DOHH2 (cell line): ENCODE measurements around the gene PRKAA1.

ENCODE experiments used
- H3F3A ChIP-seq: fragments of 200-600 bp; sonication (generic), shearing (Covaris generic); 2 replicates; pipeline ENCODE4 v1.6.0; 2016; ENCODE audit warnings: antibody characterized with exemption, mild to moderate bottlenecking; ENCODE audit not compliant: control insufficient read depth, insufficient read depth
- H3K27ac ChIP-seq: fragments of 200-600 bp; sonication (generic); 2 replicates; pipeline ENCODE4 v1.5.1; 2014; ENCODE audit warnings: low read depth, mild to moderate bottlenecking, low read length, moderate library complexity
- H3K27me3 ChIP-seq: fragments of 200-600 bp; sonication (generic); 2 replicates; pipeline ENCODE4 v1.6.1; 2014; ENCODE audit warnings: mild to moderate bottlenecking, low read length, mixed read lengths; ENCODE audit not compliant: control insufficient read depth
- H3K36me3 ChIP-seq: fragments of 200-600 bp; sonication (generic); 2 replicates; pipeline ENCODE4 v1.6.1; 2014; ENCODE audit warnings: mild to moderate bottlenecking, low read length, moderate library complexity, mixed read lengths; ENCODE audit not compliant: control insufficient read depth
- H3K4me1 ChIP-seq: fragments of 200-600 bp; sonication (generic); 2 replicates; pipeline ENCODE4 v1.6.1; 2014; ENCODE audit warnings: mild to moderate bottlenecking, low read length, mixed read lengths; ENCODE audit not compliant: control insufficient read depth
- H3K4me2 ChIP-seq: fragments of 200-600 bp; sonication (generic); 2 replicates; pipeline ENCODE4 v1.6.0; 2014; ENCODE audit warnings: mild to moderate bottlenecking, low read length, moderate library complexity
- H3K4me3 ChIP-seq: fragments of 200-600 bp; sonication (generic); 2 replicates; pipeline ENCODE4 v1.5.1; 2014; ENCODE audit warnings: mild to moderate bottlenecking, low read length, mixed read lengths
- H3K79me2 ChIP-seq: fragments of 200-600 bp; sonication (generic); 2 replicates; pipeline ENCODE4 v1.6.1; 2014; ENCODE audit warnings: mild to moderate bottlenecking, low read length, mixed read lengths; ENCODE audit not compliant: control insufficient read depth
- H3K9me2 ChIP-seq: fragments of 200-600 bp; sonication (generic); replicated peaks from 2 replicates; pipeline ENCODE4 v1.6.1; 2014; ENCODE audit warnings: mild to moderate bottlenecking, low read length, mixed read lengths; ENCODE audit not compliant: control insufficient read depth
- H3K9me3 ChIP-seq: fragments of 200-600 bp; sonication (generic); 2 replicates; pipeline ENCODE4 v1.6.1; 2014; ENCODE audit warnings: antibody characterized with exemption, low read length, mixed read lengths; ENCODE audit not compliant: control insufficient read depth, insufficient read depth
- H4K20me1 ChIP-seq: fragments of 200-600 bp; sonication (generic); 2 replicates; pipeline ENCODE4 v1.6.0; 2014; ENCODE audit warnings: low read depth, mild to moderate bottlenecking, antibody characterized with exemption, low read length, moderate library complexity; ENCODE audit not compliant: control insufficient read depth, insufficient read depth
- EZH2phosphoT487 ChIP-seq: fragments of 200-600 bp; sonication (generic); IDR thresholded peaks from 2 replicates; pipeline ENCODE4 v1.6.1; 2017; ENCODE audit warnings: borderline replicate concordance, mild to moderate bottlenecking, antibody characterized with exemption, low read length, moderate library complexity, mixed read lengths
- TF ChIP-seq, protein P1 (sequence below): fragments of 200-600 bp; sonication (generic); IDR thresholded peaks from one replicate; pipeline ENCODE4 v1.5.1; 2014; ENCODE audit warnings: antibody characterized with exemption, mild to moderate bottlenecking, low read depth, low read length; ENCODE audit not compliant: poor library complexity, severe bottlenecking

PRKAA1 gene

DNA sequence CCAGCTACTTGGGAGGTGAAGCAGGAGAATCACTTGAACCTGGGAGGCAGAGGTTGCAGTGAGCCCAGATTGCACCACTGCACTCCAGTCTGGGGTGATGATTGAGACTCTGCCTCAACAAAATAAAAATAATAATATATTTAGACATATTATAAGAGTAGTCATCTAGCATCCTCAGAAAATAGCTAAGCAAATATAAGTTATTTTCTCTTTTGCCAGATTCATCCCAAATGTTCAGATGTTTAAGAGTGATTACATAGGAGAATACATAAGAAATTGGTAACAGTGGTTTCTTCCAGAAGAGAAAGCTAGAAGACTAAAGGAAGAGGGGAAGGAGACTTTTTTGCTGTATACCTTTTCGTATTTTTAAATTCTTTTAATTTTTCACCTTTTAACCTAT lies 20.0 kb downstream of the PRKAA1 start:
- Histone ChIP-seq H3K79me2 (peaks cover 45% of the 10 kb centered on the region), H3K36me3 (peaks cover 26% of the 10 kb centered on the region), H3K4me2 (no peak overlapping the region)

DNA sequence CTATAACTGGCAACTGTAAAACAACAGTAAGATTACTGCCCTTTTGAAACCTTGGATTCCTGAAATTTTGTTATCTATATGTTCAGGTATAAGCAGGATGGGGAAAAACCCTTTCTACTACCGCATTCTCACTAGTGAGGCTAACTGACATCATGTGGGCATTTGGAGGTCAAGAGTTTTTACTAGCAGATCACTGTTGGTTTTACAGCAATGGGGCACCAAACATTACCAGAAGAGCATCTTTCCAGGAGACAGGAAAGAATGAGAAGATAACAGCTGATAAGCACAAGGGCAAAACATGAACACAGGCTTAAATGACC lies 21.6 kb downstream of the PRKAA1 start:
- Histone ChIP-seq H3K27me3 (no peaks in the 10 kb centered on the region), H3K79me2 (peaks cover 30% of the 10 kb centered on the region), H4K20me1 (no peaks in the 10 kb centered on the region), H3K4me2 (no peak overlapping the region), H3K27ac (no peak overlapping the region), H3K4me1 (no peaks in the 10 kb centered on the region), H3K9me2 (no peaks in the 10 kb centered on the region), H3K36me3 (peaks cover 33% of the 10 kb centered on the region), H3K4me3 (no peak overlapping the region), H3F3A (no peaks in the 10 kb centered on the region), H3K9me3 (no peaks in the 10 kb centered on the region)
- TF ChIP-seq, protein P1, sequence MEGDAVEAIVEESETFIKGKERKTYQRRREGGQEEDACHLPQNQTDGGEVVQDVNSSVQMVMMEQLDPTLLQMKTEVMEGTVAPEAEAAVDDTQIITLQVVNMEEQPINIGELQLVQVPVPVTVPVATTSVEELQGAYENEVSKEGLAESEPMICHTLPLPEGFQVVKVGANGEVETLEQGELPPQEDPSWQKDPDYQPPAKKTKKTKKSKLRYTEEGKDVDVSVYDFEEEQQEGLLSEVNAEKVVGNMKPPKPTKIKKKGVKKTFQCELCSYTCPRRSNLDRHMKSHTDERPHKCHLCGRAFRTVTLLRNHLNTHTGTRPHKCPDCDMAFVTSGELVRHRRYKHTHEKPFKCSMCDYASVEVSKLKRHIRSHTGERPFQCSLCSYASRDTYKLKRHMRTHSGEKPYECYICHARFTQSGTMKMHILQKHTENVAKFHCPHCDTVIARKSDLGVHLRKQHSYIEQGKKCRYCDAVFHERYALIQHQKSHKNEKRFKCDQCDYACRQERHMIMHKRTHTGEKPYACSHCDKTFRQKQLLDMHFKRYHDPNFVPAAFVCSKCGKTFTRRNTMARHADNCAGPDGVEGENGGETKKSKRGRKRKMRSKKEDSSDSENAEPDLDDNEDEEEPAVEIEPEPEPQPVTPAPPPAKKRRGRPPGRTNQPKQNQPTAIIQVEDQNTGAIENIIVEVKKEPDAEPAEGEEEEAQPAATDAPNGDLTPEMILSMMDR: no peak
- no peak for TF ChIP-seq EZH2phosphoT487

More for the DNA sequence above, 20.0 kb downstream of the PRKAA1 start:
- H4K20me1 ChIP-seq: no peaks in the 10 kb centered on the region
- H3K27me3 ChIP-seq: no peaks in the 10 kb centered on the region
- H3K9me2 ChIP-seq: no peaks in the 10 kb centered on the region
- no peaks in the 10 kb centered on the region for H3F3A ChIP-seq
- H3K4me3 ChIP-seq: no peak overlapping the region
- no peaks in the 10 kb centered on the region for H3K9me3 ChIP-seq
- H3K4me1 ChIP-seq: no peaks in the 10 kb centered on the region
- TF ChIP-seq, protein P1: no peak
- TF ChIP-seq EZH2phosphoT487: no peak
- H3K27ac ChIP-seq: no peak overlapping the region

DNA sequence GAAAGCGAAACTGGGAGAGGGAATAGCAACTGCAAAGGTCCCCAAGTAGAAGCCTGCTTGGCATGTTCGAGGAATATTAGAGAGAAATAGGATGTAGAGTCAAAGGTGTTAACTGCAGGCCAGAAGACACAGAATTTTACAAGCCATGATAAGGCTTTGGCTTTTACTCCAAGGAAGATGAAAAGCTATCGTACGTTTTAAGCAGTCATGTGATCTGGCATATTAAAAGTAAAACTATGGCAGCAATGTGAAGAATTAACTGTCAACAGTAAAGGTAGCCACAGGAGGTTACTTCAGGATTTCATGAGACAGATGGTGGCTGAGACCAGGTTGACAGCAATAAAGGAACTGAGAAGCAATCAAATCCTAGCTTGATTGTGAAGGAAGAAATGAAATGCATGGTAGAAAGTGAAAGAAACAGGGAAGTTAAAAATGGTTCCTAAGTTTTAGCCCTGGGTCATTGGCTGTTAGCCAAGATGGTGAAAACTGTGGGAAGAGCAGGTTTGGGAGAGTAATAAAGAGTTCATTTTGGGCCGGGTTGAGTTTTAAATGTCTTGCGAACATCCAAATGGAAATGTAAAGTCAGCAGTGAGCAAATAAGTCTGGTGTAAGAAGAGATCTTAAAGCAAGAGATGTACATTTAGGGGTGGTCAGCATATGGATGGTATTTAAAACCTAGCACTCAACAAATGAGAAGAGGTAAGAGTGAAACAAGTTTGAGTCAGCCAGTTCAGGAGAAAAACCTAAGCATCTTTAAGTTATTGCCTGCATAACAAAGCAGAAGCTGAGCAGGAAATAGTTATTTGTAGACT lies 22.1 kb downstream of the PRKAA1 start:
- H3F3A ChIP-seq: no peaks in the 10 kb centered on the region
- no peaks in the 10 kb centered on the region for H3K9me2 ChIP-seq
- no peaks in the 10 kb centered on the region for H3K9me3 ChIP-seq
- no peak overlapping the region for H3K27ac ChIP-seq
- no peak overlapping the region for H3K4me2 ChIP-seq
- no peaks in the 10 kb centered on the region for H3K4me1 ChIP-seq
- no peaks in the 10 kb centered on the region for H3K27me3 ChIP-seq
- H3K4me3 ChIP-seq: no peak overlapping the region
- H3K79me2 ChIP-seq: peaks cover 24% of the 10 kb centered on the region
- peaks cover 38% of the 10 kb centered on the region for H3K36me3 ChIP-seq
- TF ChIP-seq EZH2phosphoT487: no peak
- TF ChIP-seq, protein P1: no peak
- H4K20me1 ChIP-seq: no peaks in the 10 kb centered on the region
